Esophagus muscularis mucosa (tissue), 4 donors: Measurements from ENCODE around the gene ANKRD2. TPM values are rescaled to one million over a fixed set of nuclear protein-coding genes. Genes with fewer than 3 reads are reported as not detected.

Source experiments
- DNase-seq: peaks from one replicate; pipeline ENCODE4 v3.0.0-alpha.2; 2017; ENCODE audit errors: extremely low spot score
- H3K27ac ChIP-seq, 4 donors: fragments of 200-600 bp; sonication (generic); replicated peaks in 1 of 4; 1 replicate in 3 of 4; 2 replicates in 1 of 4; pipeline ENCODE4 v1.5.1; 2016 to 2019; ENCODE audit warnings: mild to moderate bottlenecking in 1 of 4
- H3K27me3 ChIP-seq, 4 donors: fragments of 200-600 bp; sonication (generic); one replicate each; pipeline versions ENCODE4 v1.5.1 to v1.6.0; 2016 to 2019
- H3K36me3 ChIP-seq, 4 donors: fragments of 200-600 bp; sonication (generic); one replicate each; pipeline ENCODE4 v1.5.1; 2016 to 2019
- H3K4me1 ChIP-seq, 4 donors: fragments of 200-600 bp; sonication (generic); one replicate each; pipeline ENCODE4 v1.5.1; 2016 to 2019
- H3K4me3 ChIP-seq, 4 donors: fragments of 200-600 bp; sonication (generic); 1 replicate in 2 of 4; 2 replicates in 2 of 4; pipeline ENCODE4 v1.5.1; 2016 to 2019; ENCODE audit warnings: mild to moderate bottlenecking in 4 of 4, moderate library complexity in 1 of 4
- H3K9me3 ChIP-seq, 4 donors: fragments of 200-600 bp; sonication (generic); 1 replicate in 3 of 4; 2 replicates in 1 of 4; pipeline ENCODE4 v1.5.1; 2016 to 2019
- CTCF ChIP-seq, 3 experiments: fragments of 200-600 bp in 2 of 3; fragments of 450-650 bp in 1 of 3; sonication (generic) in 2 of 3; IDR thresholded peaks; one replicate each; pipeline ENCODE4 v1.5.1; 2017 to 2019; ENCODE audit warnings: antibody characterized with exemption in 3 of 3, mild to moderate bottlenecking in 2 of 3, moderate library complexity in 1 of 3
- EP300 ChIP-seq: sonication (generic); formaldehyde crosslinking; IDR thresholded peaks from one replicate; pipeline ENCODE4 v1.6.1; 2017; ENCODE audit warnings: antibody characterized with exemption
- POLR2A ChIP-seq: fragments of 450-650 bp; IDR thresholded peaks from one replicate; pipeline ENCODE4 v1.6.1; 2017; ENCODE audit warnings: antibody characterized with exemption, moderate library complexity, mild to moderate bottlenecking, low read depth
- POLR2AphosphoS5 ChIP-seq, 2 donors: sonication (generic); formaldehyde crosslinking; IDR thresholded peaks; one replicate each; pipeline ENCODE4 v1.6.1; 2017; ENCODE audit warnings: antibody characterized with exemption in 2 of 2
- whole genome bisulfite sequencing: methylation state at CpG from one replicate; pipeline ENCODE4 v1.1.5; 2018; 5-methylcytosine and 5-hydroxymethylcytosine counted together
- intact Hi-C: fragments of 100-400 bp; cut with DNase I; formaldehyde crosslinking; loops from one replicate; pipeline ENCODE4 v1.15.1; 2023
- total RNA-seq, 4 donors: library from RNA; depleted of rRNA; stranded (reverse); fragments of >200 nt; gene quantifications; one replicate each; pipeline versions ENCODE4 v1.1.0 to v1.2.1, GENCODE V29; 2016

ANKRD2 gene
- total RNA-seq, 4 donors from 2014 or later: 0.33 to 1.6 (median 1.2) TPM; not detected in 1

- H3K9me3 ChIP-seq: no peaks in the 10 kb centered on the region
- H3K27ac ChIP-seq: no peak overlapping the region
- no peaks in the 10 kb centered on the region for H3K36me3 ChIP-seq
- H3K4me1 ChIP-seq: peaks cover 0 to 3% (median 0%) of the 10 kb centered on the region in 4 donors
- WGBS: 85% methylated on average over 7 of the region's 10 CpGs
- no peak overlapping the region for H3K4me3 ChIP-seq
- TF ChIP-seq POLR2AphosphoS5 (IDR thresholded peaks at IDR 0.05): no peak
- TF ChIP-seq CTCF (IDR thresholded peaks at IDR 0.05): no peak
- no peak for TF ChIP-seq EP300
- TF ChIP-seq POLR2A: no peak
- no peak for DNase-seq
- no peaks in the 10 kb centered on the region for H3K27me3 ChIP-seq
- intact Hi-C loops: no loop called here
Measured at GRCh38 chr10:97531401-97531986, 41.1 kb upstream of the ANKRD2 start.

GRCh38 chr10:97532935-97533671, 39.5 kb upstream of the ANKRD2 start:
- H3K4me1 ChIP-seq: no peaks in the 10 kb centered on the region
- 73% methylated on average over 9 of the region's 12 CpGs for WGBS
- H3K9me3 ChIP-seq: no peaks in the 10 kb centered on the region
- H3K27me3 ChIP-seq: no peaks in the 10 kb centered on the region
- intact Hi-C loops: no loop called here
- DNase-seq: no peak
- H3K27ac ChIP-seq: no peak overlapping the region
- no peak for TF ChIP-seq POLR2AphosphoS5 (IDR thresholded peaks at IDR 0.05)
- TF ChIP-seq CTCF (IDR thresholded peaks at IDR 0.05): no peak
- no peak for TF ChIP-seq EP300
- TF ChIP-seq POLR2A: no peak
- no peak overlapping the region for H3K4me3 ChIP-seq
- no peaks in the 10 kb centered on the region for H3K36me3 ChIP-seq

- DNase-seq: no peak
- 93% methylated on average over 6 of the region's 6 CpGs for WGBS
- Histone ChIP-seq H3K9me3 (no peaks in the 10 kb centered on the region), H3K27me3 (no peaks in the 10 kb centered on the region), H3K27ac (no peak overlapping the region), H3K4me1 (peaks cover 0 to 5% (median 0%) of the 10 kb centered on the region in 4 donors), H3K36me3 (no peaks in the 10 kb centered on the region), H3K4me3 (no peak overlapping the region)
- intact Hi-C loops: no loop called here
- TF ChIP-seq CTCF (IDR thresholded peaks at IDR 0.05) (no peak), EP300 (no peak), POLR2A (no peak), POLR2AphosphoS5 (IDR thresholded peaks at IDR 0.05) (no peak)
Measured at GRCh38 chr10:97533888-97534287, 38.7 kb upstream of the ANKRD2 start.

GRCh38 chr10:97534746-97535367, 37.7 kb upstream of the ANKRD2 start:
- Histone ChIP-seq H3K27ac (no peak overlapping the region), H3K4me3 (no peak overlapping the region), H3K27me3 (no peaks in the 10 kb centered on the region), H3K36me3 (no peaks in the 10 kb centered on the region), H3K9me3 (no peaks in the 10 kb centered on the region), H3K4me1 (peaks cover 3 to 13% (median 6%) of the 10 kb centered on the region in 4 donors)
- intact Hi-C loops: no loop called here
- 84% methylated on average over 6 of the region's 6 CpGs for WGBS
- no peak for TF ChIP-seq POLR2A
- no peak for TF ChIP-seq POLR2AphosphoS5 (IDR thresholded peaks at IDR 0.05)
- no peak for TF ChIP-seq EP300
- TF ChIP-seq CTCF (IDR thresholded peaks at IDR 0.05): peak; percentile 24 to 50 (median 26)
- DNase-seq: no peak
